Measurements from ENCODE around the gene IL18BP. TPM values are rescaled to one million over a fixed set of nuclear protein-coding genes. Genes with fewer than 3 reads are reported as not detected.

Gene IL18BP
- 3.1 and 4.5 TPM in 2 replicates for total RNA-seq (2014; rRNA removed; shearing (Covaris generic))

DNA sequence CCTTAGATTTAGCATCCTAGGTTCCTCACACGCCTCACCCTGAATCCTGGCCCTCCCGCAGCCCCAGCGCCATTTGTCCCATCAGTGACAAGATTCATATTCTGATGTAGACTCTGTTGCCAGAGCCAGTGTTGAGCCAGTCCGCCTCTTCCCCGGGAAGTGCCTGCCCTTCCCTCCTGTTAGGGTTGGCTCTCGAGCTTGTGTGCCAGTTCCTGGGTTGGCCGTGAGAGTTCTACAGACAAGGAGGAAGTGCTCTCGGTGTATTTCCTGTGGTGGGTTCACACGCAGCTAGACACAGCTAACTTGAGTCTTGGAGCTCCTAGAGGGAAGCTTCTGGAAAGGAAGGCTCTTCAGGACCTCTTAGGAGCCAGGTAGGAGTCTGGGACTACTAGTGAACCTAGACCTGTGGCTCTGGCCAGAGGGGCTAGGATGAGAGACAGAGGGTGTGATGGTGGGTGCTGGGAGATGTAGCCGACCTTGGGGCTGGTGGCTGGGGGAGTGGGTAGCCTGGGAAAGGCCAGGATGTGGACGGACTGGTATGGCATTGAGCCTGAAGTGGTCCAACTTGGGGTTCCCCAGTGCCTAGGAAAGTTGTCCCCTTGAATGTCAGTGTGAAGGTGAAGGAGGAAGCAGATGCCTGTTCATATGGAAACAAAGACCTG lies at the start of gene IL18BP:
TSS of gene IL18BP (plus strand) at position 261 of the 662 bp plus-strand sequence. CDS start 1,076 bp downstream, outside the sequence.
- DNase-seq, result no peak
- H3K36me3 ChIP-seq (replicated peaks; ENCODE audit: control insufficient read depth, insufficient read depth, low read length), result peaks cover 12% of the 10 kb centered on the region
- no peak within 1 kb of the TSS for H3K4me3 ChIP-seq (ENCODE audit: insufficient read depth, low read depth, low read length)
- no peaks in the 10 kb centered on the region for H3K27me3 ChIP-seq (ENCODE audit: control insufficient read depth, insufficient read depth, low read length)

DNA sequence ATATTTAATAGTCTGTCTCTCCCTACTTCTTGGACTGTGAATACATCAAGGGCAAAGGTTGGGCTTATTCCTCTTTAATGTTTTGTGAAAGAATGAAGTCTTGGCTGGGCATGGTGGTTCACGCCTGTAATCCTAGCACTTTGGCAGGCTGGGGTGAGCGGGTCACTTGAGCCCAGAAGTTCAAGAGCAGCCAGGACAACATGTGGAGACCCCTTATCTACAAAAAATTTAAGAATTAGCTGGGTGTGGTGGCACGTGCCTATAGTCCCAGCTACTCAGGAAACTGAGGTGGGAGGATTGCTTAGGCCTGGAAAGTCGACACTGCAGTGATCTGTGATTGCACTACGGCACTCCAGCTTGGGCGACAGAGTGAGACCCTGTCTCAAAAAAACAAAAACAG lies 49.7 kb upstream of the IL18BP start:
- Histone ChIP-seq H3K27me3 (ENCODE audit: control insufficient read depth, insufficient read depth, low read length) (no peaks in the 10 kb centered on the region), H3K36me3 (replicated peaks; ENCODE audit: control insufficient read depth, insufficient read depth, low read length) (no peaks in the 10 kb centered on the region), H3K4me3 (ENCODE audit: insufficient read depth, low read depth, low read length) (no peak overlapping the region)
- no peak for DNase-seq

DNA sequence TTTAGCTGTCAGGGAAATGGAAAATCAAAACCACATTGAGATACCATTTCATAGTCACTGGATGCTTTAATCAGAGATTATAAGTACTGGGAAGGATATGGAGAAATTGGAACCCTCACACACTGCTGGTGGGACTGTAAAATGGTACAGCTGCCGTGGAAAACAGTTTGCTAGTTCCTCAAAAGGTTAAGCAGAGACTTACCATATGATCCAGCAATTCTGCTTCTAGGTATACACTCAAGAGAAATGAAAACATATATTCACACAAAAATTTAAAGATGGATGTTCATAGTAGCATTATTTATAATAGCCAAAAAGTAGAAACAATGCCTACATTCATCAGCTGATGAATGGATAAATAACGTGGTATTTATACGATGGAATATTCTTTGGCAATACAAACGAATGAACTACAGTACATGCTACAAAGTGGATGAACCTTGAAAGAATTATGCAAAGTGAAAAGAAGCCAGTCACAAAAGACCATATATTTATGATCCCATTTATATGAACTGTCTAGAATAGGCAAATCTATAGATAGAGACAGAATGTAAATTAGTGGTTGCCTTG lies 46.9 kb upstream of the IL18BP start:
- no peaks in the 10 kb centered on the region for H3K27me3 ChIP-seq (ENCODE audit: control insufficient read depth, insufficient read depth, low read length)
- DNase-seq, result no peak
- no peak overlapping the region for H3K4me3 ChIP-seq (ENCODE audit: insufficient read depth, low read depth, low read length)
- no peaks in the 10 kb centered on the region for H3K36me3 ChIP-seq (replicated peaks; ENCODE audit: control insufficient read depth, insufficient read depth, low read length)

DNA sequence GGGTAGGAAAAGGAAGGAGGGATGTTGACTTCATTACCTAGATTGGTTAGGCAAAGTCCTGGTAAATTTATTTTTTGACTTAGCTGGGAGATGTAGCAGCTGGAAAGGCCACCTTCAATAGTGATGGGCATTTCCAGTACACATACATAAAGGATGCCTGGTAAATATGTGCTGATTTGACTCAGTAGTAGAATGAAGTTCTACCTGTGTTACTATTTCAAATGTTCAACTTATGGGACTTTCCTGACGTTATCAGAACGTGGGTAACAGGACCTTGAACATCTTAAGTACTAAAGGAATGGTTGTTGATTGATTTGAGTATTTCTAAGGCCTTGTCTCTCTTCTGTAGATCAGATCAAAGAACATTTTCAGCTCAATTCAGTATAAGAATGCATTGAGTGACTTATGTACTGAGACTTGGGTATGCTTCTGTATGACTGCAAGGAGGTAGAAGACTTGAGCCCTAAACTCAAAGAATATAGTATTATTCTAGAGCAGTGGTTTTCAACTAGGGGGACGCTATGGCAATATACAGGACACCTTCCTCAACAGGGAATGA lies 42.7 kb upstream of the IL18BP start:
- H3K27me3 ChIP-seq (ENCODE audit: control insufficient read depth, insufficient read depth, low read length), result no peaks in the 10 kb centered on the region
- no peaks in the 10 kb centered on the region for H3K36me3 ChIP-seq (replicated peaks; ENCODE audit: control insufficient read depth, insufficient read depth, low read length)
- DNase-seq, result no peak
- no peak overlapping the region for H3K4me3 ChIP-seq (ENCODE audit: insufficient read depth, low read depth, low read length)

DNA sequence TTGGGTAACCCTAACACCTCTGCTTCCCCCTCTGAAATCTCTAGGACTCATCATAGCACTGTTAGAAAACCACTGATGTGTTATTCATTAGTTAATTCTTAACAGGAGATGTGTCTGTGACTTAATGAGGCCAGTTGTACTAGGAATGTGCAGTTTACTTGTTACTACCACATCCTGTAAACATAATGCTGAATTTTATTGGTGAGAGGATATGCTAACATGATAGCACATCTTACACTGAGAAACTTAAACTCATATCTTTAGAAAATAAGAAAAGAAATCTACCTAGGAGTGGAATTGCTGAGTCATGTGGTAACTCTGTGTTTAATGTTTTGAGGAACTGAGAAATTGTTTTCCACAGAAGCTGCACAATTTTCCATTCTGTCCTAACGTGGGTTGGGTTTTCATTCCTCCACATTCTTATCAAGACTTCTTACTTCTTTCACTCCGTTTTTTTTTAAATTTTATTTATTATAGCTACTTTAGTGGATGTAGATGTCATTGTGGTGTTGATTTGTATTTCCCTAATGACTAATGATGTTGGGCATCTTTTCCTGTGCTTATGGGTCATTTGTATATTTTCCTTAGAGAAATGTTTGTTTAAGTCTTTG lies 36.2 kb upstream of the IL18BP start:
- Histone ChIP-seq H3K27me3 (ENCODE audit: control insufficient read depth, insufficient read depth, low read length) (no peaks in the 10 kb centered on the region), H3K4me3 (ENCODE audit: insufficient read depth, low read depth, low read length) (no peak overlapping the region), H3K36me3 (replicated peaks; ENCODE audit: control insufficient read depth, insufficient read depth, low read length) (no peaks in the 10 kb centered on the region)
- no peak for DNase-seq

DNA sequence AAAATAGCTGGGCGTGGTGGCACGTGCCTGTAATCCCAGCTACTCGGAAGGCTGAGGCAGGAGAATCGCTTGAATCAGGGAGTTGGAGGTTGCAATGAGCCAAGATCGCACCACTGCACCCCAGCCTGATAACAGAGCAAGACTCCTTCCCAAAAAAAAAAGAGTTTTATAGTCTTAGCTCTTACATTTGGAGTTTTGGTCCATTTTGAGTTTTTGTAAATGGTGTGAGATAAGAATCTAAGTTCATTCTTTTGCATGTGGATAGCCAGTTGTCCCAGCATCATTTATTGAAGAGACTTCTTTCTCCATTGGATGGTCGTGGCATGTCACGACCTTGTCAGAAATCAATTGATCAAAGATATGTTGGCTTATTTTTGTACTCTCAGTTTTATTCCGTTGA lies 35.2 kb upstream of the IL18BP start:
- Histone ChIP-seq H3K27me3 (ENCODE audit: control insufficient read depth, insufficient read depth, low read length) (no peaks in the 10 kb centered on the region), H3K4me3 (ENCODE audit: insufficient read depth, low read depth, low read length) (no peak overlapping the region), H3K36me3 (replicated peaks; ENCODE audit: control insufficient read depth, insufficient read depth, low read length) (no peaks in the 10 kb centered on the region)
- no peak for DNase-seq

DNA sequence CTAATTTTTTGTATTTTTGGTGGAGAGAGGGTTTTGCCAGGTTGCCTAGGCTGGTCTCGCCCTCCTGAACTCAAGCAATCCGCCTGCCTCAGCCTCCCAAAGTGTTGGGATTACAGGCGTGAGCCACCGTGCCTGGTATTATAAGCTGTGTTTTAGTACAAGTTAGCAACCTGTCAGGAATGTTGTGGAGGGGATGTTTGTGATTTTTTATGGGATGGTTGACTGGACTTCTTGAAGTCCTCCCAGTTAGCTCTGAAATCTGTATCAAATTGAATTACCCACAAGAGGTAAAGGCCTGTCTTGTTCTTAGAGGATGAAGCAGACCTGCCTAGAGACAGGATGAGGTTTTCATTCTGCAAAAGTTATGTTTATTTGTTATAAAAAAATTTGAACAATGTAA lies 34.1 kb upstream of the IL18BP start:
- Histone ChIP-seq H3K4me3 (ENCODE audit: insufficient read depth, low read depth, low read length) (no peak overlapping the region), H3K27me3 (ENCODE audit: control insufficient read depth, insufficient read depth, low read length) (no peaks in the 10 kb centered on the region), H3K36me3 (replicated peaks; ENCODE audit: control insufficient read depth, insufficient read depth, low read length) (no peaks in the 10 kb centered on the region)
- no peak for DNase-seq

DNA sequence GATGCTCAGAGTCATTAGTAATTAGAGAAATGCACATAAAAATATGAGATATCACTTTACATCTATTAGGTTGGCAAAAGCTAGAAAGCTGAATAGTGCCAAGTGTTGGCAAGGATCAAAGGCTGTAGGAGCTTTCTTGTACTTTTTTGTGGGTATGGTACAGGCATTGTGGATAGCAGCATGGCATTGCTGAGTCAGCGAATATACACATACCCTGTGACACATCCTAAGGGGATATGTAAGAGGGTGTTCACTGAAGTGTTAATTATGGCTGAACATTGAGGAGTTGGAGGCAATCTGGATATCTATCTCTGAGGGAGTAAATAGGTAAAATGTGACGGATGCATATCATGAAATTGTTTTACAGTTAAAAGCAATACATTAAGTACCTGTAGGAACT lies 27.0 kb upstream of the IL18BP start:
- no peaks in the 10 kb centered on the region for H3K27me3 ChIP-seq (ENCODE audit: control insufficient read depth, insufficient read depth, low read length)
- no peaks in the 10 kb centered on the region; the same call in 1 of the 2 replicates for H3K36me3 ChIP-seq (replicated peaks; ENCODE audit: control insufficient read depth, insufficient read depth, low read length)
- DNase-seq, result no peak
- no peak overlapping the region for H3K4me3 ChIP-seq (ENCODE audit: insufficient read depth, low read depth, low read length)

DNA sequence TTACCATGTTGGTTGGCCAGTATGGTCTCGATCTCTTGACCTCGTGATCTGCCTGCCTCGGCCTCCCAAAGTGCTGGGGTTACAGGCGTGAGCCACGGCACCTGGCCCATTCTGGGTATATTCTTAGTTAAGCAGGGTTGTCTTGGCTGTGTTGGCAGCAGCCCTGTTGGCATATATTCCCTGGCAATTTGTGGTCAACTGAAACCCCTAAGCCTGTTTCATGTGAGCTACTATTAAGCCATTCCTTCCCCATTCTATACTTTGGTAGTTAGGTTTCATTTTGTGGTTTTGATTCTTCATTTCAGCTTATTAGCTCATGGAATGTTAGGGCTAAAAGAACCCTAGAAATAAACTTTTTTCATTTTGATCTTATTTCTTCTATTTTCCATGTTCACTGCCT lies 22.2 kb upstream of the IL18BP start:
- H3K4me3 ChIP-seq (ENCODE audit: insufficient read depth, low read depth, low read length), result no peak overlapping the region
- peaks cover 1% of the 10 kb centered on the region for H3K36me3 ChIP-seq (replicated peaks; ENCODE audit: control insufficient read depth, insufficient read depth, low read length)
- H3K27me3 ChIP-seq (ENCODE audit: control insufficient read depth, insufficient read depth, low read length), result no peaks in the 10 kb centered on the region
- no peak for DNase-seq

DNA sequence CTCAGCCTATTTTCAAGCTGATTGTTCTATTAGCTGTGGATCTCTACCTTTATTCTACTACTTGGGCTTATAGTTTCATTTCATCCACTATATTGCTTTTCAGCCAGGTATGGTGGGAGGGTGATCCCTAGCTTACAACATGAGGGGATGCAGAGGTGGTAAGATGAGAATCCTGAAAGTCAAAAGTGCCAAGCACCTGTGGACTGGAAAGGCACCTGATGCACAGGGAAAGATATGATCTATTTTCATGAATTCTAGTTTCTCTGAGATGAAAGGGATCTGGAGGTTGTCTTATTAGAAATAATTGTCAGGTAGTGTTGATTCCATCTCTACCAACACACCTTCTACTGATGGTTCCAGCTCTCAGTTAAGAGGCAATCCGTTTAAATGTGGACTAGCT lies 21.6 kb upstream of the IL18BP start:
- Histone ChIP-seq H3K27me3 (ENCODE audit: control insufficient read depth, insufficient read depth, low read length) (no peaks in the 10 kb centered on the region), H3K4me3 (ENCODE audit: insufficient read depth, low read depth, low read length) (no peak overlapping the region), H3K36me3 (replicated peaks; ENCODE audit: control insufficient read depth, insufficient read depth, low read length) (peaks cover 1% of the 10 kb centered on the region)
- DNase-seq, result no peak

DNA sequence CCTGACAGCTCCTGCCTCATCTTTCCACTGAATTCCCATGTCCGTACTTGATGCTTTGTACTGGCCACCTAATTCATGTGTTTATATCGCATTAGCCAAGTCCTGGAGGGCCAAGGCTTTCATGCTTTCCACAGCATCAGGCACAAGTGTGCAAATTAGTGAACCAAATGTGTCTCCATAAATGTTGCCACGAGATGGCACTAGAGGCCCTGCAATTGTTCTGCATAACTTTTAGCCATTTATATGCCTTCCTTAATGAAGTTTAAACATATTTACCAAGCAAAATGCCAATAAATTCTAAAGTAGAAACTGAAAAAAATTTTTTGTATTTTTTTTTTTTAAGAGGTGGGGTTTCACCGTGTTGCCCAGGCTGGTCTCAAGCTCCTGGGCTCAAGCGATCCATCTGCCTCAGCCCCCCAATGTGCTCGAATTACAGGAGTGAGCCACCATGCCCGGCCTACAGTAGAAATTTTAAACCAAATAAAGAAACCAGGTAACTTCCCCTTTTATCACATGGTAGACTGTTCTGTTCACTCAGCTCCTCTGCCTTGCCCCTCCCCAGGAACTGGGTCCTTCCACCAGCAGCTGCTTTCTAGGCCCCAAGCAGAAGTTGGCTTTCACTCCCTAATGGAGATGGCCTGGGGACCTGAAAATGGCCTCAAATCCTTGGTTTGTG lies 20.8 kb upstream of the IL18BP start:
- Histone ChIP-seq H3K36me3 (replicated peaks; ENCODE audit: control insufficient read depth, insufficient read depth, low read length) (peaks cover 3% of the 10 kb centered on the region), H3K4me3 (ENCODE audit: insufficient read depth, low read depth, low read length) (no peak overlapping the region), H3K27me3 (ENCODE audit: control insufficient read depth, insufficient read depth, low read length) (no peaks in the 10 kb centered on the region)
- DNase-seq, result peak; percentile 62

DNA sequence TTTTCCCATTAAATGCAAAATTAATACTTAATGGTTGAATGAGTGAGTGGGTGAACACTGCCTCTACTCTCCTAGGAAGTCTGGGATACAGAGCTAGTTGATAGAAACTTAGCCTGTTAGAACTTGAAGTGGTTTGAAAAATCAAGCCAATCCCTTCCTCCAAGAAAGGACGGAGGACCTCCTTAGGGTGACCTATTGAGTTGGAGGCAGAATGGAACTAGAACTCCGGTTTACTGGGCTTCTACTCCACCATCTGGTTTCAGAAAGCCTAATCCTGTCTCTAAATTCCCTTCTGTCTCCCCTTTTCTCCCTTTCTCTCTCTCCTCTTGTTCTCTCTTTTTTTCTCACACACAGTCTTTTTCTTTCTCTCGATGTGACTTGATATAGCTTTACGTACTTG lies 19.6 kb upstream of the IL18BP start:
- H3K36me3 ChIP-seq (replicated peaks; ENCODE audit: control insufficient read depth, insufficient read depth, low read length), result peaks cover 6% of the 10 kb centered on the region
- no peaks in the 10 kb centered on the region for H3K27me3 ChIP-seq (ENCODE audit: control insufficient read depth, insufficient read depth, low read length)
- no peak for DNase-seq

DNA sequence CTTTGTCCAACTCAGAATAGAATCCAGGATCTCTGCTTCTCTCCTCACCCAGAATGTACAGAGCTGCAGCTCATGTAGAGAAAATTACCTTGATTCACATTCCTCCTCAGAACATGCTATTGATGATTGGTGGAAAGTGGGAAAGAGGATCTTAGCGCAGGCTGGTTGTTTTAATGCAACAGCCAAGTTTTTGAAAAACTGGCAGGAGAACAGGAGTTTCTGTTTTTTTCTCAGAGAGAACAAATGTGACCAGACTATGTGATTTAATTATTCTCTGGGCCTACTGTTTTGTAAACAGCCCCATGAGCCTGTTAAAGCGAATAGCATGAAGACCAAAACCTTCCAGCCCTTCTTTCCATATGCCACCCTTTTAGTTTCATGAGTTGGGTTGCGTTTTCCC lies 19.1 kb upstream of the IL18BP start:
- no peaks in the 10 kb centered on the region for H3K27me3 ChIP-seq (ENCODE audit: control insufficient read depth, insufficient read depth, low read length)
- H3K4me3 ChIP-seq (ENCODE audit: insufficient read depth, low read depth, low read length), result no peak overlapping the region

More for the DNA sequence above, 19.6 kb upstream of the IL18BP start:
- no peak overlapping the region for H3K4me3 ChIP-seq (ENCODE audit: insufficient read depth, low read depth, low read length)

DNA sequence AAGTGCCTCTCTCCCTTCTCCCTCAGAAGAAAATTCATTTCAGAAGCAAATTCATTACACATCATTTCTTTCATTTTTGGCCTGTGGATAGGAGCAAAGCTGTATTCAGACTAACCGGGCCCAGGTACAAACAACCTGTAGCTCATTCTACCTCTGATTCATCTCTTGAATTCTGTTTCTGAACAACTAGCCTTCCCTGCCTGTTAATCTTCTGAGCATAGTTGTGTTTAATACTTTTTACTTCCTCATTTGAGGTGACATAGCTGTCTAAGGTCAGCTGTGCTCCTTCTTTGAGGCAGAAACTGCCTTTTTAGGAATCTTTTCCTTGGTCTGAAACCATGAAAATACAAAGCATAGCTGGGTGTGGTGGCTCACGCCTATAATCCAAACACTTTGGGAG lies 12.6 kb upstream of the IL18BP start:
- Histone ChIP-seq H3K27me3 (ENCODE audit: control insufficient read depth, insufficient read depth, low read length) (no peaks in the 10 kb centered on the region), H3K4me3 (ENCODE audit: insufficient read depth, low read depth, low read length) (no peak overlapping the region), H3K36me3 (replicated peaks; ENCODE audit: control insufficient read depth, insufficient read depth, low read length) (peaks cover 13% of the 10 kb centered on the region)
- no peak for DNase-seq

More for the DNA sequence above, 19.1 kb upstream of the IL18BP start:
- no peak for DNase-seq
- peaks cover 6% of the 10 kb centered on the region for H3K36me3 ChIP-seq (replicated peaks; ENCODE audit: control insufficient read depth, insufficient read depth, low read length)

All from H7 (cell line).